GM21717 (cell line): ENCODE results near the gene METTL25B.

ENCODE experiments used
- ATAC-seq: cut with Tn5 transposase; IDR thresholded peaks from one replicate; pipeline ENCODE4 v1.9.1; 2021; ENCODE audit warnings: mild to moderate bottlenecking, moderate library complexity; ENCODE audit not compliant: unreplicated experiment

METTL25B gene

DNA sequence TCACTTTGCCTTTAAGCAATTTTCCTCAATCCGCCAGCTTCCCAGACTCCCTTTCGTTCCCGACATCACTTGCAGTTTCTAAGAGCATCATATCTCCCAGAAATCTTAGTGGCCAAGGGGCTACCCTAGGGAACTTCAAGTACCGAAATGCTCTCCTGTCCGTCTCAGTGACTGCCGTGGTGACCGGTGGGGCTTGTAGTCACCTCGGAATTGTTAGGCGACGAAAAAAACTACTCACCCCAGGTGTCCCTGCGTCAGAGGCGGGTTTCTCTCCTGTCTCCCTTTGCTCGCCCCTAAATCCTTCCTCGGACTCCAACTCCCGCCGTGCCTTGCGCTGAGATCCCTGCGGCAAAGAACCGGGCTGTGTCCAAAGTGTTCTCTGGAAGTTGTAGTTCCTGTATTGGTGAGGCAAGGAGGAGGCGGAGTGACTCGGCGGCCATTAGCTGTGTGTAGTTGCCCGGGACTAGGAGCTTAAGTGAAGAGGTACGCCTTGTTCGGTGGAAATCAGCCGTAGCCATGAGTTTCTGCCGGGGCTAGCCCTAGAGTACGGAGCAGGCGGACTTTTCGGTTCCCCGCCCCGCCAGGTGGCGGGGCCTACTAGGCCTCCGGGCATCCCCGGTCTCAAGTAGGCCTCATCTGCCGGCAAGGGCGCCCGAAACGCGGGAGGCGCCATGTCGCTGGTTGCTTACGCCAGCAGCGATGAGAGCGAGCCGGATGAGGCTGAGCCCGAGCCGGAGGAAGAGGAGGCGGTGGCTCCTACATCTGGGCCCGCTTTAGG, 39.0 kb downstream of the METTL25B start, which contains the start of gene PRCC:
TSS of gene PRCC (plus strand) at position 435 of the 778 bp plus-strand sequence. CDS start at position 672, 237 bp downstream.
- peak; percentile 87 for ATAC-seq

DNA sequence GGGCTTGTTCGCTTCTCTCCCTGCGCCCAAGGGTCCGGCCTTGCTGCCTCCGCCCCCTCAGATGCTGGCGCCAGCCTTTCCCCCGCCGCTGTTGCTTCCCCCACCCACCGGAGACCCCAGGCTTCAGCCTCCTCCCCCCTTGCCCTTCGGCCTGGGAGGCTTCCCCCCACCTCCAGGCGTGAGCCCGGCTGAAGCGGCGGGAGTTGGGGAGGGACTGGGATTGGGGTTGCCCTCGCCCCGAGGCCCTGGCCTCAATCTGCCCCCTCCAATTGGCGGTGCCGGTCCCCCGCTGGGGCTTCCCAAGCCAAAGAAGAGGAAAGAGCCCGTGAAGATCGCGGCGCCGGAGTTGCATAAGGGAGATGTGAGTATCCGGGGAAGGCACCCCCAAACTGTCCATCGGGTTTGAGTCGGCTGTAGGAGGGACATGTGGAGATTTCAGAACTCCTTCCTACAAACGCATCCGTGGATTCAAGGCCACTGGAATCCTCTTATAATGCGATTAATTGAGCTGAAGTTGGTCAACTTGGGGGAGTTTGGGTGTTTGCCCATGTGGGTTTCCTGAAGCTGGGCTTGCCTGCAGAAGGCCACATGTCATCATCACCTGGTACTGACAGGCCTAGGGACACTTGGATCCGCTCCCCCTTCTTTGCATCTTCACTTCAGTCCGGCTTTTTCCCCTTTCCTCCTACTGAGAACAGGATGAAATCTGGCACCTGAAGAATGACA, 39.8 kb downstream of the METTL25B start:
- ATAC-seq, result peak; percentile 7

DNA sequence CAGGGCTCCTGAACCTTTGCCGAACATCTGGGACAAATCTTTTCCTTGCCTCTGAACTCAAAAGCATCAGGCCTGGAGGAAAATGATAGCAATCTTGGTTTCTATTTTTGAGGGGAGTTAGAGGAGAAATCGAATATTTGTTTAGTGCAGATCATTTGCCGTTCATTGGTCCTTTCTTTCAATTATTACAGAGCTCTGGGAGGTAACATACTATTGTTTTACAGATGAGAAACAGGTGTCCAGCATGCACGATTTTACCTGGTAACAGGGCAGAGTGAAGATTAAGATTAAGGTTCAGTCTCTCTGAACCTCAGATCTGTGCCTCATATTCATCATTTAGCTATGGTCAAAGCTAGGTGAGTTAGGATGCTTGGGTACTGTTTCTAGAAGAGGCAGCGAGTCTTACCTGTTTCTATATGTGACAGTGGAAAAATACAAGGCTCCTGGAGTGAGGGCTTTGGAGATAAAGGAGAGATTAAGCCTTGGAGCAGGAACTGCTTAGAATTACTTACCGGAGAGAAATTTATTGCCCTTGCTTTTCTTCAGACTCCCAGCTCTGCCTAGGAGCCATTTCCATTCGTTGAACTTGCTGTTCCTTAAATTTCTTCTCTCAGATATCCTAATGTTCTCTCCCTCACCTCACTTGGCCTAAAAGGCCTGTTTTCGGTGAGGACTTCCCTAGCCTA, 40.5 kb downstream of the METTL25B start:
- no peak for ATAC-seq

DNA sequence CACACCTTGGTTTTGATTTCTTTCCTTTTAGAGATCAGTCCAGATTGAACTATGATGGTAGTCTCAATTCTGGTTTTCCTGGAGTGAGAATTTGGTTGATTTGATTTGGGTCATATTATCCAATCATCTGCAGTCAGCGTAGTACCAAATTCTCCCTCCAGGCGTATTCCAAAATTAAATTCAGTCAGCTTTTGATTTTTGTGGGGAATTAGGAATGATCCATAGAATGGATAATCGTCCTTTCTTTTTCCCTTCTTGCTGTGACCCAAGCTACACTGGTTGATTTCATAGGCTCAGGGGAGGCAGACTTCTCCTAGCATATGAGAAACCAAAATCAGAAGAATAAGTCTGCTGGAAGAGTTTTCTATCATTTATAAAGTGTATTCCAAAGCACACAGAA, 44.0 kb downstream of the METTL25B start:
- ATAC-seq, result no peak

DNA sequence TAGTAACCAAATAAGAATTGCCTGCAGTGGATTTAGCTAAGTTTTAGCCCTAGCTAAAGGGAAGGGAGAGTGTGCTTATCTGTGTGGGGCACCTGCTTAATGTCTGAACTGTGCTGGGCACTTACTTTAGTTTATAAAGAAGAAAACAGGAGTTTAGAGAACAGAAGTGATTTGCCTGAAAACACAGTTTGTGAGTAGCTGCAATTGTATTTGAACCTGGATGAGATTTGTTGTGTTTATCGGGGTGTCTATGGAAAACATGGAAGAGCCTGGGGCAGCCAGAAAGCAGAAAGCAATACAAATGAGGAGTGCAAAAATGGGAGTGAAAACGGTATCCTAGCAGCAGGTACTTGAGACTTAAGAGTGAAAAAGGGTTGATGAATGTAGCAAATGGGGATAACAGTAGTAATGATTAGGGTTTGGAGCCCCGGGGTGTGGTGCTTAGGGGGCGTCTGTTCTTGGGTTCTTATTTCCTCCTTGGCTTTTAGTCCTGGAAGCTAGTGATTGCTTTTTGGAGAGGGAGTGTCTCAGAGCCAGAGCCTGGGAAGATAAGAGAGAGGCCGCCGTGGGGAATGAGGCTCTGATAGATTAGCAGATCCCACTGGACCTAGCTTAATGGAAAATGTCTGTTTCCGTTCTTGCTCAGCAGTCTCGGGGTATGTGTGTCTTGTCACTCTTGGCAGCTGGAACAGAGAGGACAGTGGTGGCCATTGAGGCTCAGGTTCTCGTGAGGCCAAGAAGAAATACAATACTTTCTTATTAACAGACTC, 44.6 kb downstream of the METTL25B start:
- no peak for ATAC-seq

DNA sequence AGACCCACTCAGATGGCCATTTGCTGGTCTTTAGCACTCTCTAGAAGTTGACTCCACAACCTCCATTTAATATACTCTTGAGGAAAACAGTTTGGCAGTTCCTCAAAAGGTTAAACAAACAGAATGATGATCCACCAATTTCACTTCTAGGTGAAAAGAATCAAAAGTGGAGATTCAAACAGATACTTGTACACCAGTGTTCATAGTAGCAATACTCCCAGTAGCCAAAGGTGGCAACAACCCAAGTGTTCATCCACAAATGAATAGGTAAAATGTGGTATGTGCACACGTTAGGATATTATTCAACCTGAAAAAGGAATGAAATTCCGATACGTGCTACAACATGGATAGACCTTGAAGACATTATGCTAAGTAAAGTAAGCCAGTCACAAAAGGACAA, 45.3 kb downstream of the METTL25B start:
- no peak for ATAC-seq

DNA sequence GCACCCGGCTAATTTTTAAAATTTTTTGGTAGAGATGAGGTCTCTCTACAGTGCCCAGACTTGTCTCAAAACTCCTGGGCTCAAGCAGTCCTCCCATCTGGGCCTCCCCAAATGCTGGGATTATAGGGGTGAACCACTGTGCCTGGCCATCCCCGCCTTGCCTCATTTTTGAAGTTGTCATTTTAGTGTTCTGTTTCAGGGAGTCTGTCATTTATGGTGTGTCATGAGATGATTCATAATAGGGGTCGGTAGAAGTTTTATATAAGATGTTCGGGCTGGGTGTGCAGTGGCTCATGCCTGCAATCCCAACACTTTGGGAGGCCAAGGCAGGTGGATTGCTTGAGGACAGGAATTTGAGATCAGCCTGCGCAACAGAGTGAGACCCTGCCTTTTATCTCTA, 47.5 kb downstream of the METTL25B start:
- ATAC-seq, result no peak

DNA sequence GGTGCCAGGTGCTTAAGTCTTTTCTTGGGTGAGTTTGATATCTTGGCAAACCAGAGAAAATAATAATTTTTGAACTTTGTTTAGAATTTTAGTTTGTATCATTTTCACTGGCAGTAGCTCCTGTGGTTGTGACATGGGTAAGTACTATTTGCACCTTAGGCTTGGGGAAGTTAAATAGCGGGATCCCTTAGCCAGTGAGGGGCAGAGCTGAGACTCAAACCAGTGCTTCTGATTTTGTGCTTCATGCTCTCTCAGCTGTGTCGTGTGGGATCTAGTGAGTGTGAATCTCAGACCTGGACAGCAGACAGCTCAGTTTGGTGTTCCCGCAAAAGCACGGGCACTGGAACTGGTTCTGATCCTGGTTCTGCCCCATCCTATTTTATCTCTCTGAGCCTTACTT, 48.7 kb downstream of the METTL25B start:
- ATAC-seq, result no peak

DNA sequence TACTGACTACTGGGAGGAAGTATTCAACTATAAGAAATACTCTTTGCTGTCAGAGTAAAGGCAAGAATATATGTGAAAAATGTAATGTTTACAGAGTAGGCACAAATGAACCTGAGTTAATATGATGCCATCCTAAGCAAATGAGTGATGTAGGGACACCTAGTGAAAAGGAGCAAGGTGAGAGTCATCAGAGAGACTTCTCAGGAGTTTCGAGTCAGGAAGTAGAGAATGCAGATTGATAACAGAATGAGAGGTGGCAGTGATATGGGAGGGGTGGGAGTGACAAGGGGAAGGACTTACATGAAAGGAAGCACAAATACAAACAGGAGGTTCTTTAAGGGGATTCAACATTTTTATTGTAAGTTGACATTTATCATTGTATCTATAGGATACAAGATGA, 49.3 kb downstream of the METTL25B start:
- no peak for ATAC-seq

DNA sequence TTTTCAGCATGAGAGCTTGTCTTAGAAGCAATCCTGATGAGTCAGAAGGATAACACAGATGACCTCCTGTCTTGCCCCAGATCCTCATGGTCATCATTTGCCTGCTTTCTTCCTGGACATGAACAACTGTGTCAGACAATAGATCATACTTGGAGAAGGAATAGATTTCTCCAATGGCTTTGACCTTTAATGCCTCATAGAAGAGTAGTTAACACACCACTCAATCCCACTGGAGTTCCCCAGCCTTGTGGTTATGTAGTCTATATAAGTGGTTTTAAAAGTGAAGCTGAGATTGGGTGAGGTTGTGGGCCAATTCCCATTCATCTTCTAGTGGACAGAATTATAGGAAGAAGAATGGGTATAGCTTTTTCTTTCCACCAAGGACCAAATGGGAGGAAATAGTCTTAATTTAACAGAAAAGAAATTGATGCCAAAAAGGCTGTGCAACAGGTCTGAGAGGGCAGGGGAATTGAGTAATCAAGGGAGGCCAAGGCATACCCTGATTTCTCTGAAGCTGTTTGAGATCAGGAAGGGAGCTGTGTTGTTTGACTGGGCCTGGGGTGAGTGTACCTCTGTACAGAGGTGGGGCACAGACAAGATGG, 53.4 kb downstream of the METTL25B start:
- no peak for ATAC-seq

DNA sequence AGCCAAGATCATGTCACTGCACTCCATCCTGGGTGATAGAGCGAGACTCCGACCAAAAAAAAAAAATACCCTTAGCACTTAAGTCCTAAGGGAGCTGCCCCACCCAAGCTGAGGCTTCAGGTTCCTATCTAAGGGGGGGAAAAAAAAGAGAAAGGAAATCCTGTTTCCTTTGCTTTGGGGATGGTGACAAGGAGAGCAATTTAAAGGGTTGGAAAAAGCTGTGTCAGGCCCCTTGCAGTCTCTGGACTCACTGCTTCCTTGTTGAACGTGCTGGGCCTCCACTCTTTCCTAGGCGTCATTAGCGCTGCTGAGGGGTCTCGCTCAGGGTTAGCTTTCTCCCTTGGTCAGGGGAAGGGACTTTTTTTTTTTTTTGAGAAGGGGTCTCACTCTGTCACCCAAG, 57.2 kb downstream of the METTL25B start:
- no peak for ATAC-seq
